K562 (cell line): Measurements from ENCODE around the gene HLA-DRB1. TPM values are rescaled to one million over a fixed set of nuclear protein-coding genes. Genes with fewer than 3 reads are reported as not detected.

Experiments used
- BMI1 ChIP-seq: fragments of 150-350 bp; IDR thresholded peaks from 2 replicates; pipeline ENCODE4 v1.6.1; 2014; ENCODE audit warnings: low read length
- E2F3 ChIP-seq: fragments of 250-450 bp; sonication (Bioruptor Pico); IDR thresholded peaks from 2 replicates; pipeline ENCODE4 v1.4.0; 2020; ENCODE audit warnings: mild to moderate bottlenecking
- ELK1 ChIP-seq: sonication (generic); formaldehyde crosslinking; IDR thresholded peaks from 2 replicates; pipeline ENCODE4 v1.8.1; 2022; ENCODE audit warnings: missing genetic modification reagents
- HDAC6 ChIP-seq: IDR thresholded peaks from 2 replicates; pipeline ENCODE4 v1.6.1; 2012; ENCODE audit warnings: low read depth, mild to moderate bottlenecking, control low read depth, inconsistent platforms, low read length, moderate library complexity
- HDAC8 ChIP-seq: fragments of 450-650 bp; IDR thresholded peaks from 2 replicates; pipeline ENCODE4 v1.6.1; 2016; ENCODE audit warnings: mild to moderate bottlenecking, missing genetic modification characterization, moderate library complexity, missing compliant biosample characterization
- HNRNPLL ChIP-seq: fragments of 200-400 bp; formaldehyde crosslinking; IDR thresholded peaks from 2 replicates; pipeline ENCODE4 v1.6.1; 2017; ENCODE audit warnings: low read length, low read depth, mild to moderate bottlenecking; ENCODE audit not compliant: poor library complexity, severe bottlenecking
- NCOA4 ChIP-seq: fragments of 450-650 bp; IDR thresholded peaks from 2 replicates; pipeline ENCODE4 v1.6.1; 2018; ENCODE audit warnings: mild to moderate bottlenecking; ENCODE audit not compliant: partially characterized antibody
- NRF1 ChIP-seq, 2 experiments: fragments of 450-650 bp; IDR thresholded peaks in 1 of 2; conservative IDR thresholded peaks in 1 of 2; 2 replicates each; pipeline ENCODE4 v1.6.1; 2014; ENCODE audit warnings: mild to moderate bottlenecking in 2 of 2
- SAP30 ChIP-seq: fragments of 200-600 bp; sonication (generic); IDR thresholded peaks from 2 replicates; pipeline ENCODE4 v1.6.1; 2012; ENCODE audit warnings: borderline replicate concordance, low read depth, mild to moderate bottlenecking, moderate library complexity, low read length, control low read depth, inconsistent platforms; ENCODE audit not compliant: insufficient read depth, poor library complexity, severe bottlenecking
- ZKSCAN8 ChIP-seq: fragments of 200-800 bp; sonication (Bioruptor generic); IDR thresholded peaks from 2 replicates; pipeline ENCODE4 v1.6.1; 2016; ENCODE audit warnings: missing genetic modification characterization, missing compliant biosample characterization
- ZNF282 ChIP-seq: sonication (generic); formaldehyde crosslinking; IDR thresholded peaks from 2 replicates; pipeline ENCODE4 v1.8.1; 2023; ENCODE audit warnings: missing genetic modification reagents
- ZNF507 ChIP-seq: conservative IDR thresholded peaks from 2 replicates; pipeline ENCODE4 v1.6.1; 2017; ENCODE audit warnings: missing genetic modification characterization, missing compliant biosample characterization
- polyA plus RNA-seq, 8 experiments: library from polyadenylated mRNA; depleted of rRNA in 4 of 8; stranded (reverse) in 5 of 8; unstranded in 3 of 8; fragments of >200 nt; fragmentation: Nextera tagmentation in 2 of 8; fragmentation: Illumina TruSeq in 1 of 8; extraction: Ambion mirVana in 2 of 8; extraction: Trizol in 1 of 8; gene quantifications; 2 replicates each; pipeline versions ENCODE4 v1.2.1 to v1.2.3, GENCODE V29; 2011 to 2014; ENCODE audit warnings: inconsistent platforms in 1 of 8, missing spikeins in 1 of 8
- total RNA-seq, 7 experiments: library from RNA; depleted of rRNA in 6 of 7; stranded (reverse); fragments of >200 nt in 6 of 7; fragmentation: Illumina TruSeq in 2 of 7; extraction: Trizol in 2 of 7; gene quantifications; 2 replicates each; pipeline versions ENCODE4 v1.2.1 to v1.2.3, GENCODE V29; 2011 to 2021; ENCODE audit warnings: low replicate concordance in 1 of 7

Gene HLA-DRB1
- total and polyA plus RNA-seq, 9 of the 15 experiments (the other 6 are each of a cell fraction or from before 2014, with no cell fraction given): 0.06 to 0.78 (median 0.06) TPM; not detected in 6

- TF ChIP-seq BMI1 (no peak), ZNF507 (tag) (no peak), ELK1 (CRISPR knock-in tag) (no peak), NRF1 (conservative IDR thresholded peaks at IDR 0.05 in 1 of 2, IDR thresholded peaks at IDR 0.05 in 1 of 2) (no peak), ZKSCAN8 (CRISPR knock-in tag) (no peak), ZNF282 (no peak), HDAC6 (no peak), HNRNPLL (no peak), HDAC8 (tag) (no peak), E2F3 (no peak), NCOA4 (no peak), SAP30 (no peak)
Observed at GRCh38 chr6:32607263-32607987, 17.8 kb upstream of the HLA-DRB1 start (continued).
